Right renal cortex interstitium (tissue), 3 donors: ENCODE results near the gene KCNG1. TPM values are rescaled to one million over a fixed set of nuclear protein-coding genes. Genes with fewer than 3 reads are reported as not detected.
"Not testable (repeated sequence)": the region's sequence is repeated elsewhere in the genome, so short reads cannot be mapped to it uniquely, and the experiment has no call there.

Experiments used
- DNase-seq, 3 donors: peaks; one replicate each; pipeline ENCODE4 v3.0.0-alpha.2; 2013; ENCODE audit warnings: low read depth in 3 of 3, low spot score in 2 of 3
- polyA plus RNA-seq, 3 donors: library from polyadenylated mRNA; unstranded; fragments of 120-200 nt; gene quantifications; one replicate each; pipeline ENCODE4 v1.2.1, GENCODE V29; 2013; ENCODE audit not compliant: insufficient read length in 3 of 3

The KCNG1 gene, protein sequence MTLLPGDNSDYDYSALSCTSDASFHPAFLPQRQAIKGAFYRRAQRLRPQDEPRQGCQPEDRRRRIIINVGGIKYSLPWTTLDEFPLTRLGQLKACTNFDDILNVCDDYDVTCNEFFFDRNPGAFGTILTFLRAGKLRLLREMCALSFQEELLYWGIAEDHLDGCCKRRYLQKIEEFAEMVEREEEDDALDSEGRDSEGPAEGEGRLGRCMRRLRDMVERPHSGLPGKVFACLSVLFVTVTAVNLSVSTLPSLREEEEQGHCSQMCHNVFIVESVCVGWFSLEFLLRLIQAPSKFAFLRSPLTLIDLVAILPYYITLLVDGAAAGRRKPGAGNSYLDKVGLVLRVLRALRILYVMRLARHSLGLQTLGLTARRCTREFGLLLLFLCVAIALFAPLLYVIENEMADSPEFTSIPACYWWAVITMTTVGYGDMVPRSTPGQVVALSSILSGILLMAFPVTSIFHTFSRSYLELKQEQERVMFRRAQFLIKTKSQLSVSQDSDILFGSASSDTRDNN
- 1 to 10 TPM; 3.1 to 4.6 (median 3.9) TPM for polyA plus RNA-seq

DNA sequence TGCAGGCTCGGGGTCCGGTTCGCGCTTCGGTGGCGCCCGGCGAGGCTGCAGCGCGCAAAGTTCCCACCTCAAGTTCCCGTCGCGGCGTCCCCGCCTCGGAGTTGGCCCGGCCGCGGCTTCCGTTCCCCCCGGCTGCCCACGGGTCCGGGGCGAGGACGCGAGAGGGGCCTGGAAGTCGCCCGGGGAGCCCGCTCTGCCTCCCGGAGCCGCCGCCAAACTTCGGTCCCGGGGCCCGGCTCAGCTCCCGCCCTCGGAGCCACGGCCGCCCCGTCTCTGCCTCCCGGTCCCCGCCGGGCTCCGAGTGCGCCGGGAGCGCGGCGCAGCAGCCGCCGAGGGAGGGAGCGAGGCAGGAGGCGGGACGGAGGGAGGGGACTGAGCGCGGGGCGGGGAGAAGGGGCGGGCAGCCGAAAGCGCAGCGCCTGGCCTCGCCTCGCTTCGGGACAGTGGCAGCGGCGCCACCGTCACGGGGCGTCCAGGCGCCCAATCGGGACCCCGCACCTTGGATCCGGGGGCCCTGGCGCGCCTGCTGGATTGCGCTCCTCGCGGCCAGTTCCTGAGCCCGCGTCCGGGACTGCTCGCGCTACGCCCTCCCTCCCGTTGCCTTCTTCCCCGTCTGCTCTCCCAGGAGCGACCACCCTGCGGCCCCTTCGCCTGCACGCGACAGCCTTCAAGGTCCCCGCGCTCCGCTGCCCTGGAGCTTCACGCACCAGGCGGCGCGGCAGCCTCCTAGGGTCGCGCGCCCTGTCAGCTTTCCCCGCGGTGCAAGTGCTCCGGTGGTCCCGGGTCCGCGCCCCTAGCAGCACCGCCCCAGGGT, at the start of gene KCNG1:
KCNG1 (minus strand) TSS at position 305 of the 814 bp plus-strand sequence. CDS start 12,769 bp downstream, outside the sequence.
- peak; percentile 41 to 65 (median 53) for DNase-seq

DNA sequence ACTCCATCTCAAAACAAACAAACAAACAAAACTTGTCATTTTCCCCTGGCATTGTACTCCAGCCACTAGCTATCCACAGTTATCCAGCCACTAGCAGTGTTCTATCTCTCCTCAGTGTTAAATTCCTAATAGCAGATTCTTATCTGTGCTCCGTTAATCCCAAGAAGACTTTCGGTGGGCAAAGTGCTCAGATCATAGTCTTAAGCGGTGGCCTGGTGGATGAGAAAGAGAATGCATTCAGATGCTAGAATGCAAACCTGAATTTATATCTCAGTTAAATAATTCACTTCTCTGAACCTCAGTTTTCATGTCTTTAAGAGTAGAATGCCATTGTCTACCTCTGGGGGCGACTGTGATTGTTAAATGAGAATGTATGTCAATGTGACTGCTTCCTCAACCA, 47.7 kb upstream of the KCNG1 start:
- no peak for DNase-seq

DNA sequence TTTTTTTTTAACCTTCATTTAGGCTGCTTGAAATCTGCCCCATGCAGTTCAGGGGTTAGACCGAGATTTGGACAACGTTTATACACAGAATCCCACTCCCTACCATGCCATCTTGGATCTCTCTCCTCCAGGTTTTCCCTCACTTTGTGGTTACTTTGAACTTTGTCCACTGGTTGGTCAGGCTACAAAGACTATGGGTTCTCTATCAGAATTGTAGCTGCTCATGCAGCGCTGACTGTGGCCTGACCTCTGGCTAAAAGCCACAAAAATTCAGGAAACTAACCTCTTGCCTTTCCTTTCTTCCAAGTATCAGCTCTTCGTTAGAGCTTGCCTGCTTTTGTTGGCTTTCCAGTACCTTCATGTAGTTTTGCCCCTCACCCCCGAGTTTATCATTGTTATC, 44.9 kb upstream of the KCNG1 start:
- DNase-seq: no peak

DNA sequence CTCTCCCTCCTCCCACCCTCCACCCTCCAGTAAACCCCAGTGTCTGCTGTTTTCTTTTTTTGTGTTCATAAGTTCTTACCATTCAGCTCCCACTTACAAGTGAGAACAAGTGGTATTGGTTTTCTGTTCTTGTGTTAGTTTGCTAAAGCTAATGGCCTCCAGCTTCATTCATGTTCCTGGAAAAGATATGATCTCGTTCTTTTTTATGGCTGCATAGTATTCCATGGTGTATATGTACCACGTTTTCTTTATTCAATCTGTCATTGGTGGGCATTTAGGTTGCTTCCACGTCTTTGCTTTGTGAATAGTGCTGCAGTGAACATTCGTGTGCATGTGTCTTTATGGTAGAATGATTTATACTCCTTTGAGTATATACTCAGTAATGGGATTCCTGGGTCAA, 42.7 kb upstream of the KCNG1 start:
- DNase-seq: no peak

DNA sequence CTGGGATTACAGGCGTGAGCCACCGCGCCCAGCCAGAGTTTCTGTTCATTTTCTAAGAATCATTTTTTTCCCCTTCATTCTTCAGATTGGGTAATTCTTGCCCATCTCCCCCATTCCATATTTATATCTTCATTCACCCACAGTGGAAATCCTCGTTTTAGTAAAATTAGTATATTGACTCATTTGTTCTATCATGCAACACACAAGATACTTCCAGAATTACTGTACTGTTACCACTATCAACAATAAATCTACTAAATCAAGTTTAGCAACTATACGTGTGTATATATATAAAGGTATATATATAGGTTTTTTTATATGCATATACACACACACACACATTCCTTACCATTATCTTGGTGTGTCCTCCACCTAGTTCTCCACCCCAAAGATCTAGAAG, 41.2 kb upstream of the KCNG1 start:
- no peak for DNase-seq

DNA sequence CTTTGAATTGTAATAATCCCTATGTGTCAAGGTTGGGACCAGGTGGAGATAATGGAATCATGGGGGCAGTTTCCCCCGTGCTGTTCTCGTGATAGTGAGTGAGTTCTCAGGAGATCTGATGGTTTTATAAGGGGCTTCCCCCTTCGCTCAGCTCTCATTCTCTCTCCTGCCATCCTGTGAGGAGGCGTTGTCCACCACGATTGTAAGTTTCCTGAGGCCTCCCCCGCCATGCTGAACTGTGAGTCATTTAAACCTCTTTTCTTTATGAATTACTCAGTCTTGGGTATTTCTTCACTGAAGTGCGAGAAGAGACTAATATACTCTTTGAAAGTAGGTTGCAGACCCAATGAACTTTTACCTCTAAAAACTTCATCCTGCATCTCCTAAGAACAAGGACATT, 39.2 kb upstream of the KCNG1 start:
- DNase-seq: no peak

DNA sequence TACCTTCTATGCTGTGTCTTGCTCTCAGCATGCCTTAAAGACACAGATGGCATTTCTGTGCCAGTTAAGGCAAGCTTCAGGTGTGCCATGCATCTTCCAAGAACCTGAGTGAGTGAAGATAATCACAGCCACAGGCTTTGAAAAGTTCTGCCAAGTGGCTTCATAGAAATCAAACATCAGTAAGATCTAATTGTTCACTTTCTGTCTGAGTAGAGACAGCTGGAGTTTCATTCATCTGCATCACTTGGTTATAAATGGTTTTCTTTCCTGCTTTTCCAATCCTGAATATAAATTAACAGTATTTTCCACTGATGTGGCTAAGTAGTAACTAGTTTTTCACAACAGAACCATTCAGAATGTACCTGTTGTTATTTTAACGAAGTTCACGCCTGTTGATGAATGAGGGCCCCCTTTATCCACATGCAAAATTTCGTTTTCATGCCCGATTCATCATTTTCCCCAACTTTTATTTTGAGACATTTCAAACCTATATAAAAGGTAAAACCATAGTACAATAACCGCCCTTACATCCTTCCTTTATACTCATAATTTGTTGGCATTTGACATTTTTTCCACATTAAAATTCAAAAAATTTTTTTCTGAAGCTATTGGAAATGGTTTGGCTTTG, 38.6 kb upstream of the KCNG1 start:
- no peak for DNase-seq

DNA sequence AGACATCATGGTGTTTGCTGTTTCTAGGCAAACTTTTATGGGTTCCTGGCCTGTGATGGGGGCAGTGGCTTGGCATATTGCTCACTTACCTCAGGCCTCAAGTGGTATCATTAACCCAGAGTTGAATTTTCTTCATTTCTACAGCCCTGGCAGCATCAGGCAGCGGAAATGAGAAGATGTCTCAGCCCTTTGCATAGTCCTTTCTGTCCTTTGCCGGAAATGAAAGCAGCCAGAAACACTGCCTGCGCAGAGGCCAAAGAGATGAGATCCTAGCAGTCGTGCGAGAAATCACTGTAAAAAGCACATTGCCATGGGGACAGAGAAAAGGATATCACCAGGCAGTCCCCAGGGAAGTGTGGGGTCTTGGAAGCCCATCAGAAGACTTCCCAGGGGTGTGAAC, 37.4 kb upstream of the KCNG1 start:
- no peak for DNase-seq

DNA sequence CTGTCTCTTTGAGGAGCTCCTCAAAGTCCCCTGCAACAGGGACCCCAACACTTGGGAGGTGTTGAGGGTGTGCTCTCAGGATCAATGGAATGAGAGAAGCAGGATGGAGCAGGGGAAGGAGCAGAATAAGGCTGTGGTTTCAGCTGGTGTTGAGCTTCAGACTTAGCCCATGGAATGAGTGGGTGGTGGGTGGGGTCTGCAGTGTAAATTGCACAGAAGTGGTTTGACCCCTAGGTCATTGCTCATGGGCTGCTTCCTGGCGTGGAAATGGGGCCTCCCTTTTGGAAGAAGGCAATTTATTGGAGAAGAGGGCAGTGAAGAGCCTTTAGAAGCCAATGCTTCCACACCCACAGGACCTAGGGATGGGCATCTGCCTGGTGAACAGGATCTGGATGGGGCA, 37.0 kb upstream of the KCNG1 start:
- DNase-seq: no peak

DNA sequence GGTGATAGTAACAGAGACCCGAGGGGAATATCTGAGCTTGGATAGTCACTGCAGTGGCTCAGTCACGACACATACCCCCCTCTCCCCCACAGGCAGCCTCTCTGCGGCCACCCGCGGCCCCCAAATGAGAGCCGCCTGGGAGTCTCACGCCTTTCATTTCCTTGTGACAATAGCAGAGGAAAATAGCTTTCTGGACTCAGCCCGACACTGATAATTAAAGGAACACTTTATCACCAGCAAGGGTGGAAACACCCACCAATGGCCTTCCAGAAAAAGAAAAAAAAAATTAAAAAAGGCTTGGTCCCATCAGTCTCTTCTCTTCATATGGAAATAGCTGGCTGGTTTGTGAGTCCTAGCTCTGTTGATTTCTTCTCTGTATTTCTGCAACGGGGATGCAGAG, 35.1 kb upstream of the KCNG1 start:
- DNase-seq: no peak

DNA sequence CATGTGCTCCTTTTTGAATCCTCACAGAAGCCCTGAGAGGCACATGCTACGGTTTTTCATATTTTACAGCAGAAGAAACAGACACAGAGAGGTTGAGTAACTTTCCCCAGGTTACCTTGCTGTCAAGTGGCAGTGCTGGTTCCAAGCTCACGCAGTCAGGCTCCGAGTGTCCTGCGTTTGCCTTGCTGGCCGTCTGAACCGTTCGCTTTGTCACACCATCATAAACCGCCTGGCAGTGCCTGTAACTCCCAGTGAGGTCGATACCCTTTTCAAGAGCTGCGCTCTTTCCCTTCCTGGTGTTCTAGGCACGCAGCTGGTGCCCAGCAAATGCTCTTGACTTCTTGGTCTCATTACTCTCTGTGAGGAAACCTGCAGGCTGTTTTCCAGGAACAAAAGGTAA, 31.3 kb upstream of the KCNG1 start:
- DNase-seq: no peak

DNA sequence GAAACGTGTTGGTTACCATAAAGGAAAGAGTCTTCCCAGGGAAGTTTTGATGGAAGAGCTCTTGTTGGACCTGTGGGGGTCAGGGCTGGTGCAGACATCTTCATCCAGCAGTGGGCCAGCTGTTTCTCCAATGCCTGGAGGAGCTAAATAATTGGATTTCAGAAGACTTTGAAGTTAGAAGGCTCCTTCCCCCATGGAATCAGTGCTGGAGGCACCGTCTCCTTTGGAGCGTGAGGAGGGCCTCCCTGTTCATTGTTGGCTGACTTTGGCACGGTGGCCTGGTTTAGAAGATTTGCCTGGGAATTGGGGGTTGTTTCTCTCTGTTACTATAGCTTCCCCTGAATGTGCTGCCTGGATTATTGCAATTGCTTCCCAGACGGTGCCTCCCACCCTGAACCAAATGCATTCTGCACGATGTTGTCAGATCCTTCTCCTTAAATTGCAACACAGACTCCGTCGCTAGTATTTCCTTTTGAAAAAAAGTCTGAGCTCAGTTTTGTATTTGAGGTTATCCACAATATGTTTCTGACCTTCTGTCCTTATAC, 27.7 kb upstream of the KCNG1 start:
- no peak for DNase-seq

DNA sequence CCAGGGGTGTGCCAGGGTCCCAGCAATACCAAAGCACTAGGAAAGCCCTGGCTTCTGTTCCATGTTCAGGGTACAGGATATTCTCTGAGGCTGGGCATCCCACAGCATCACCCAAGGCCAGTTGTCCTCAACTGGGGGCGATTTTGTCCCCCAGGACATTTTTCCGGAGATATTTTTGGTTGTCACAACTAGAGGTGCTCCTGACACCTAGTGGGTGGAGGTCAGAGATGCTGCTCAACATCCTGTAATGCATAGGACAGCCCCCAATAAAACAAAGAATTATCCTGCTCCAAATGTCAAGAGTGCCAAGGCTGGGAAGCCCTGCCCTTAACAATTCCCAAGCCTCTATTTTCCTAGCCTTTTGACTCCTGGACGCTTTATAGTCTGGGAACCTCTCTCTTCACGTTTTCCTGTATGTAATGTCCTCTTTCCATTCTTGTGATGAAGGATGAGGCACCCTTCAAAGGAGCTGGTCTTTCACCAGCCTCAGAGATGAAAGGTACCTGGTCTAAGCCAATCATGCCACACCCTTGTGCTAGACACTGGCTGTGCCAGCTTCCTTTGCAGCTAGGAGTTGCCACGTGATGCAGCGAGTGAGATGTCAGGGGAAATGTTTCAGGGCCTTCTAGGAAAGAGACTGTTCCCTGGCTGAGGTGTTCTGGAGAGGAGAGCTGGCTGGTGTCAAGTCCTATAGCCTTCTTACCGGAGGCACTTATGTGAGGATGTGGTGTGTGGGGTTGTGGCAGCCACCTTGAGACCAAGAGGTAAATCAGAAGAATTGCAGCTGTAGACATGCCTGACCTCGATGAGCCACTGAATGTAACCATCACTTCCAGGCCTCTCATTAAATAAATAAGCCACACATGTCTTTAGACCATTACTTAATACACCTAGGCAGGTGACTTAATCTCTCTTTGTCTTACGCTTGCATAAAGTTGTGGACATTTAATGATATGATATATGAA, 23.4 kb upstream of the KCNG1 start:
- no peak for DNase-seq

DNA sequence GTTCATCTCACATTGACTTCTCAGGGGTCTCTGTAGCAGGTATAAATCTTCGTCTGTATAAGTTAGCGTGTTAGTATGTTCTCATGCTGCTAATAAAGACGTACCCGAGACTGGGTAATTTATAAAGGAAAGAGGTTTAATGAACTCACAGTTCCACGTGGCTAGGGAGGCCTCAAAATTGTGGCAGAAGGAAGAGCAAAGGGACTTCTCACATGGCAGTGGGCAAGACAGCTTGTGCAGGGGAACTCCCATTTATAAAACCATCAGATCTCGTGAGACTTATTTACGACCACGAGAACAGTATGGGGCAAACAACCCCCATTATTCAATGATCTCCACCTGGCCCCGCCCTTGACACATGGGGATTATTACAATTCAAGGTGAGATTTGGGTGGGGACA, 22.6 kb upstream of the KCNG1 start:
- DNase-seq: not testable (repeated sequence)

DNA sequence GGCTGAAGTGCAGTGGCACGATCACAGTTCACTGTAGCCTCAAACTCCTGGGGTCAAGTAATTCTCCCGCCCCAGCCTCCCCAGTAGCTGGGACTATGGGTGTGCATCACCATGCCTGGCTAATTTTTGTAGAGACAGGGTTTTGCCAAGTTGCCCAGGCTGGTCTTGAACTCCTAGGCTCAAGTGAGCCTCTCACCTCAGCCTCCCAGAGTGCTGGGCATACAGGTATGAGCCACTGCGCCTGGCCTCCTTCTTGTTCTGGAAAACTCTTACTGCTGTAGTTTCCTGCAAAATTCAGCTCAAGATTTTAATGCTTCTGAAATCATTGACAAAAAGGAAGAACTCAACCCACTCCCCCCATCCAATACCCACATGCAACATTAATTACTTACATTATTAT, 21.9 kb upstream of the KCNG1 start:
- no peak for DNase-seq

DNA sequence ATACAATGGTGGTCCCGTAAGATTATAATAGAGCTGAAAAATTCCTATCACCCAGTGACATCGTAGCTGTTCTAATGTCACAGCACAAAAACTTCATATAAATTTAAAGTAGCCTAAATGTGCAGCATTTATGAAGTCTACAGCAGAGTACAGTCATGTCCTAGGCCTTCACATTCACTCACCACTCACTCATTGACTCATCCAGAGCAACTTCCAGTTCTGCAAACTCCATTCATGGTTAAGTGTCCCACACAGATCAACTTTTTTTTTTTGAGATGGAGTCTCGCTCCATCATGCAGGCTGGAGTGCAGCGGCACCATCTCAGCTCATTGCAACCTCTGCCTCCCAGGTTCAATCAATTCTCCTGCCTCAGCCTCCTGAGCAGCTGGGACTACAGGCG, 20.9 kb upstream of the KCNG1 start:
- DNase-seq: no peak

DNA sequence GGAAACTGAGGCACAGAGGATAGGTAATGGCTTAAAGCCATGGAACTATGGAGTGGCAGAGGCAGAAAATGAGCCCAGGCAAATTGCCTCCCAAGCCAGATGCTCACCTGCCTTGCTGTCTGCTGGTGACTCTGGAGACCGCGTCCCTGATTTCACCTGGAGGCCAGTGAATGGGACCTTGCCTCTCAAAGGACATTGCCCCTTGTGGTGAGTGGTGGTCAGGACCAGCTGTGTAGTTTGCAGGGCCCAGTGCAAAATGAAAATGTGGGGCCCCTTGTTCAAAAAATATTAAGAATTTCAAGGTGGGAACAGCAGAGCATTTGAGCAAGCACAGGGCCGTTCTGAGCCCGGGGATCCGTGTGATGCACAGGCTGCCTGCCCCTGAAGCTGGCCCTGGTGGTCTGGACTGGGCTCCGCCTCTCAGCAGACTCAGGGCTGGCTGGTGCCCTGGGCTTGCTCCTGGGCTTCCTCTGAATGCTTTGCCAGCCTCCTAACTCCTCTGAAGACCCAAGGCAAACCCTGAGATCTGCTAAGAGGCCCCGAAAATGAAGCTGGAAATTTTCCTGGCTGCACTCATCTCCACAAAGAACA, 19.8 kb upstream of the KCNG1 start:
- no peak for DNase-seq

DNA sequence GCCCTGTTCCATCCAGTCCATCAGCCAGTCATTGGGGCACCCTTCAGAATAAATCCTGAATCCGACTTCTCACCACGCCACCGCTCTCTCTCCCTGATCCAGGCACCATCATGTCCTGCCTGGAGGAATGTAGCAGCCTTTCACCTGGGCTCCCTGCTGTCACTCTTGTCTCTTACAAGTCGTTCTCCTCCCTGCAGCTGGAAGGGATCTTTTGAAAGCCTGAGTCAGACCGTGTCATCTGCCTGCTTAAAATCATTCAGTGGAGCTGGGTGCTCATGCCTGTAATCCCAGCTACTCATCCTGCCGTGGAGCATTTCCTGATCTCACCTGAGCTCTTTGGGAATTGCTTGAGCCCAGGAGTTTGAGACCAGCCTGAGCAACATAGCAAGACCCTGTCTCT, 19.2 kb upstream of the KCNG1 start:
- no peak for DNase-seq

DNA sequence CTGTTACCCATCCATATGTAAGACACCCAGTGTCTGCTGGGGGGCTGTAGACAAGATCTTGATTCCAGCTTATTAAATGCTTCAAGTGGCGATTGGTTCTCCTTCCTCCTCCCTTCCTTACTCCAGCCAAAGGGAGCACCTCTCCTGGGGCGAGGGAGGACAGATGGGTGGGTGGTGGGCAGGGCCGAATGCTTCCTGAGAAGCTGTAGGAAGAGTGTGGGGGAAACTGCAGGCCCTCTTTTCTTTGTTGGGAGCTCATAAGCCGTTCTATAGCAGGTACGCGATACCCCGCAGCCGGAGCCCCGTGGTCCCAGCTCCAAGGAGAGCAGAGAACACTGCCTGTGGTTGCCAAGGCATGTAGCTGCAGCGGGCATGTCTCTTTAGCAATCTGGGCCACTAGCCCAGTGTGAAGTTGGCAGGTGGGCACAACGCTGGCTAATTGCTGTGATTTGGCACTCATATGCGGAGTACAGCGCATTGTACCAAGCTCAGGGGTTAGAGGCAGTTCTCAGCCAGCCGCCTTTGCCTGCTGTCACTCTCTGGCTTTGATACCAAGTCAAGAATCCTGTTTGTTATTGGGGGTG, 14.7 kb upstream of the KCNG1 start:
- no peak for DNase-seq
